ENCODE results near the gene GPSM1.

Gene GPSM1

GRCh38 chr9:136292026-136292538, 35.3 kb upstream of the GPSM1 start:
- no peak for DNase-seq

- no peak for DNase-seq
Measured at GRCh38 chr9:136292591-136293448, 34.5 kb upstream of the GPSM1 start.

- DNase-seq: no peak
Measured at GRCh38 chr9:136293476-136294077, 33.8 kb upstream of the GPSM1 start.

GRCh38 chr9:136294437-136294836, 32.9 kb upstream of the GPSM1 start:
- DNase-seq: no peak

DNA sequence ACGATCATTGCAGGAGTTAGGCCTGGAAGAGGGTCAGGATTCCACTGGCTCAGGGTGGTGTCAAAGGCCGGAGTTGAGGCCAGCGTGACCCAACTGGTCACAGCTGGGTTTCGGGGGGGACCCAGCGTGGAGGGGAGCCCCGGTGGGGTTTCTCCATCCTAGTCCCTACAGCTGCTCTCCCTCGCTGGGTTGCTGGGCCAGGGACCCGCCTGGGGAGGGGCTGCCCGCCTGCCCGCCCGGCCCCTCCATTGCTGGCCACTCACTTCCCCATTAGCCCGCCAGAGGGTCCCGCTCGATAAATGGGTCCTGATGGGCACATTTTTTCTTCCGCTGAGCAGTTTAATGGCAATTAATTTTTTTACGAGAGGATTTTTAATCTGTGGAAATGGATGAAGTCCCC, 32.3 kb upstream of the GPSM1 start:
- DNase-seq: no peak

GRCh38 chr9:136295542-136296433, 31.6 kb upstream of the GPSM1 start:
- no peak for DNase-seq

DNA sequence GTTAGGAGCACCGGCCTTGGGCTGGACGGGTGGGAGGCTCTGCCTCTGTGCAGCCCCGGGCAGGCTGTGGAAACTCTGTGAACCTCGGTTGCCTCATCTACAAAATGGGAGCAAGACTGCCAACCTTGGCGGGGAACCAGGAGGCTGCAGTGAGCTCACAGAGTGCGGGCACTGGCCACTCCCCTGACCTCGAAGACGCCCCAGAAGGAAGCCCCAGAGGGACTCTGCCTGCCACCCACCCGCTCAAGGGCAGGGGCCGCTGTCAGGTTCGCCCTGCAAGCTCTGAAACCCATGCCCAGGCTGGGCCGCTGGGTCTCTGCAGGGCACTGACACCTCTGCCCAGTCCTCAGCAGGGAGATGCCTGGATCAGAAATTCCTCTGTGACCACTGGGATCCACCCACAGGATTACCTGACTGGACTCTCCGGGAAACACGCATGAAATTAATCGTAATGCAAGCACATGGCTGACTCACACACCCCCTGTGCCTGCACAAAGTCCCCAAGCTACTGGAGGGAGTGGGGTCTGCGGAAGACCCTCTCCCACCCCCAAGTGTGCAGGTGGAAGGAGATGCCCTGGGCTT, 30.8 kb upstream of the GPSM1 start:
- no peak for DNase-seq

- DNase-seq: no peak
Measured at GRCh38 chr9:136297016-136297691, 30.2 kb upstream of the GPSM1 start.

DNA sequence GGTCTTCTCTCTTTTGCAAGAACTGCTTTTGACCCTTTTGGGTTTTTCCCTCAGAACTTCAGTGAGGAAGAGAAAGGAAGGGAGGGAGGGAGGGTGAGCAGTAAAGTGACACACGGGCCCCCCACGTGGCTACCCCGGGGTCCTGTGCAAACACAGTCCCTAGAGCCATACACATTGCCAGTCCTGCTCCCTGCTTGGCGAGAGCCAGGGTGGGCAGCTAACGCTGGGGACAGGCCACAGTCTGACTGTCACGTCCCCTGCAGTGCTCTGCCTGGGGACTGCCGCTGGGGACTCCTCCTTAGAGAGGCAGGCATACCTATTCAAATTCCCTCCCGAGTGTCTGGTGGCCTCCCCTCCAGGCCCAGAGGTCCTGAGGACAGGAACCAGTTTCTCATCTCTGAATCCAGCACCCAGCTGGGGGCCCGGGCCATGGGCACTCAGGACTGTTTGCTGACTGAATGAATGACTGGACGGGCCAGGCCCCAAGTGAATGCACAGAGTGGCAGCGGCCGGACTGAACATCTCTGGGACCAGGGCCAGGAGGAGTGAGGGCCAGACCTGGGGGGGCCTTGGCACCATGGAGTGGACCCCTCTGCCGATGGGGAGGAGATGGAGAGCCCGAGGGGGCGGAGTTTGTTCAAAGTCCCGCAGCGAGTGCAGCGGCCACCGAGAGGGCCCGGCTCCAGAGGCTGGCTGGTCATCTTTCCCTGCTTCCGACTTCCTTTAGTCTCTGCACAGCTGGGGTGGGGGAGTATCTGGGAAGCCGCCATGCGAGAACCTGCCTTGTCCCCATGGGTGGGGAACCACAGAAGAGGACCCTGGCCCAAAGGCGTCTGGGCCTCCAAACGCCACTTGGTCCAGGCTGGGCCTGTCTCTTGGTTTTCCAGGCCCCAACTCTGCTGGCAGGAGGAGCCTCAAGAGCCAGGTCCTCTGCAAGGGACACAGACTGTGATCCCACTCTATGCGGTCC, 29.3 kb upstream of the GPSM1 start:
- no peak for DNase-seq

DNA sequence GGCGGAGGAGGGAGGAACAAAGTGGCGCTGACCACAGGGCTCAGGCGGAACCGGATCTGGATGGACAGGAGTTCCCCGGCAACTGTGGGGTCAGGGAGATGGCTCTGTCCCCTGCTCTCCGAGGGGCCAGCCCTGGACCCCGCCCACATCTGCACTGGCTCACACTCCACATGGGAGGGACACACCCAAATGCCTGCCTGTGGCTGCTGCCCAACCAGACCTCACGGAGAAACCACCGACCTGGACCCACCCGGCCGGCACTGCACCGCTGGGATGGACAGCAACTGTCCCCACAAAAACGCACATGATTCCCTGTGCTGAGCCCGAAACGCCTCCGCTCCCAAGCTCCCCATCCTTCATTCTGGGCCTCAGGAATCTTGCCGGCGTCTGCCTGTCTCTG, 28.2 kb upstream of the GPSM1 start:
- DNase-seq: no peak

- DNase-seq: no peak
Measured at GRCh38 chr9:136299541-136299940, 27.8 kb upstream of the GPSM1 start.

- DNase-seq: no peak
Measured at GRCh38 chr9:136300016-136300545, 27.3 kb upstream of the GPSM1 start.

GRCh38 chr9:136300866-136301265, 26.5 kb upstream of the GPSM1 start:
- no peak for DNase-seq

DNA sequence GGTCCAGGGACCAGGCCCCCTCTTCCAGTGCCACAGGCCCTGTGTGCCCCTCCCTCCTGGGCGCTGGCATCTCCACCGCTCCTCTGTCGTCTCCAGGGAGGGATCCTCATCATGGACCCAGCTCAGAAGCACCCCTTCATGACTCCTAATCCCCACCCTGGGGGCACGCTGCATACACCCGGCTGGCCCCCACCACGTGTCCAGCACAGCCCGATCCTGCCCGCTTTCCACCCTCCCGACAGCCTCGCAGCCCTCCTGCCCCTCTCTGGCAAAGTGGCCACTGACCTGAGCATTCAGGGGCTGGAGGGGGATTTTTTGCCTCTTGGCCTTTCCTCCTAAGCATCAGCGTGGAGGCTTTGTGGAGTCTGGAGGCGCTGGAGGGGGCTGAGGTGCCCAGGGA, 24.8 kb upstream of the GPSM1 start:
- no peak for DNase-seq

- DNase-seq: no peak
Measured at GRCh38 chr9:136303066-136303824, 24.1 kb upstream of the GPSM1 start.

DNA sequence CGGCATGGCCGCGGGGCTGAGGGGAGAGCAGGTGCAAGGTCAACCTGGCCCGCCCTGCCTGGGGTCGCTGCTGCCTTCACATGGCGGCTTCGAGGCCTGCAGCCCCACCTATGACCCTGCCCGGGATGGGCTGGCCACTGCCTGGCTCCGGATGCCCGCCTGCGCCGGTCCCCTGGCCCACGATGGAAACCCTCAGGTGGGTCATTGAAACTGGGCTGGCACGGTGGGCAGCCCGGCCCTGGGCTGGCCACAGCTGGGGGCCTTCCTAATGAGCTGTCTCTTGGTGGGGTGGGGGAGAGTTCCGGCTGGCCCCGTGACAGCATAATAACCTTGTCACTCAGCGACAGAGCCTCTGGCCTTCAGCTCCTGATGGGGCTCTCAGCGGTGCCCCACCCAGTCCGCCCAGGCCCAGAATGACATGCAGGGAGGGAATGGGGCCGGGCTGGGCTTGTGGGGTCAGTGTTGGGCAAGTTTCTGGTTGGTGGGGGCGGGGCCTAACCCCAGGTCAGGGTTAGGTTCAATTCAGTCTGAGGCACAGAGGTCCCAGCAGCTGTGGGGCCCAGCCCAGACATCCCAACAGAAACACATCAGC, 23.4 kb upstream of the GPSM1 start, which contains the start of gene CCDC187:
Gene CCDC187, minus strand, starts transcription at position 270 of the 592 bp plus-strand sequence. Its CDS starts 264 bp downstream, at position 6.
- DNase-seq: no peak

- no peak for DNase-seq
Measured at GRCh38 chr9:136304456-136304855, 22.9 kb upstream of the GPSM1 start.

DNA sequence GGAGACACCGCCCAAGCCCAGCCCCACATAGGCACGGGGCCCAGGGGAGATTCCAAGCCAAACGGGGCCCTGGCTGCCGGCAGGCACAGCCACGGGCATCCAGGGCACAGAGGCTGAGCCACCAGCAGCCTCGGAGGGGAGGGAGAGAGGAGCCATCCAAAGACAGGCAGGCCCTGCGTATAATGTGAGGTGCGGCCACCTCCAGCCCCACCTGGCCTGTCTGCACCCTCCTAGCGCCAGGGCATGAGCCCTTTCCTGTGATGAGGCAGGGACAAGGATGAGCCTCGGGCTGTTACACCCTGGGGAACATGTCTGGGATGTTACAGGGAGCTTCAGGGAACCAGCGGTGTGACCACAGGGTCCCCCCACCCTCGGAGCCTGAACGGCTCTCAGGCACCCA, 22.4 kb upstream of the GPSM1 start:
- no peak for DNase-seq

GRCh38 chr9:136305804-136306203, 21.5 kb upstream of the GPSM1 start:
- no peak for DNase-seq

All from midbrain (tissue), 1 donor.